MG63 (cell line): ENCODE data around the gene NUDCD3. TPM values are rescaled to one million over a fixed set of nuclear protein-coding genes. Genes with fewer than 3 reads are reported as not detected.
"Not testable (repeated sequence)": the region's sequence is repeated elsewhere in the genome, so short reads cannot be mapped to it uniquely, and the experiment has no call there.

ENCODE experiments used
- DNase-seq: peaks from one replicate; pipeline ENCODE4 v3.0.0-alpha.2; 2020
- H3K27me3 ChIP-seq: fragments of 250-450 bp; sonication (Bioruptor Pico); 2 replicates; pipeline ENCODE4 v1.5.1; 2020; ENCODE audit warnings: mild to moderate bottlenecking, moderate library complexity
- H3K36me3 ChIP-seq: fragments of 250-450 bp; sonication (Bioruptor Pico); 2 replicates; pipeline ENCODE4 v1.5.1; 2020; ENCODE audit warnings: mild to moderate bottlenecking, moderate library complexity
- H3K4me3 ChIP-seq: fragments of 250-450 bp; sonication (Bioruptor Pico); 2 replicates; pipeline ENCODE4 v1.5.1; 2020; ENCODE audit warnings: mild to moderate bottlenecking, moderate library complexity
- H3K9me3 ChIP-seq: fragments of 250-450 bp; sonication (Bioruptor Pico); 2 replicates; pipeline ENCODE4 v1.5.1; 2020; ENCODE audit warnings: mild to moderate bottlenecking, moderate library complexity
- total RNA-seq: library from RNA; depleted of rRNA; stranded (reverse); fragments of >200 nt; shearing (Covaris generic); gene quantifications from 2 replicates; pipeline ENCODE4 v1.2.3, GENCODE V29; 2014; ENCODE audit warnings: low replicate concordance

The NUDCD3 gene
- total RNA-seq, 1 experiment from 2014 or later = 23.1 TPM

GRCh38 chr7:44441079-44441478 lies 49.4 kb downstream of the NUDCD3 start:
- H3K4me3 ChIP-seq = no peak overlapping the region
- no peaks in the 10 kb centered on the region for H3K27me3 ChIP-seq
- H3K36me3 ChIP-seq = peaks cover 9% of the 10 kb centered on the region
- no peak for DNase-seq
- no peaks in the 10 kb centered on the region for H3K9me3 ChIP-seq

GRCh38 chr7:44440577-44441078 lies 49.8 kb downstream of the NUDCD3 start:
- H3K9me3 ChIP-seq = no peaks in the 10 kb centered on the region
- H3K36me3 ChIP-seq = peaks cover 7% of the 10 kb centered on the region
- H3K4me3 ChIP-seq = no peak overlapping the region
- DNase-seq = no peak
- H3K27me3 ChIP-seq = no peaks in the 10 kb centered on the region

- peaks cover 3% of the 10 kb centered on the region for H3K36me3 ChIP-seq
- H3K27me3 ChIP-seq = no peaks in the 10 kb centered on the region
These were observed 50.5 kb downstream of the NUDCD3 start for GRCh38 chr7:44439926-44440325.

GRCh38 chr7:44438816-44439215 lies 51.6 kb downstream of the NUDCD3 start:
- DNase-seq = no peak
- no peaks in the 10 kb centered on the region for H3K9me3 ChIP-seq
- no peaks in the 10 kb centered on the region for H3K27me3 ChIP-seq
- H3K4me3 ChIP-seq = no peak overlapping the region
- H3K36me3 ChIP-seq = peaks cover 8% of the 10 kb centered on the region

More at GRCh38 chr7:44439926-44440325, 50.5 kb downstream of the NUDCD3 start:
- Histone ChIP-seq H3K4me3 (no peak overlapping the region), H3K9me3 (no peaks in the 10 kb centered on the region)
- DNase-seq = no peak

GRCh38 chr7:44434201-44434600 lies 56.3 kb downstream of the NUDCD3 start:
- Histone ChIP-seq H3K27me3 (no peaks in the 10 kb centered on the region), H3K36me3 (peaks cover 16% of the 10 kb centered on the region), H3K9me3 (no peaks in the 10 kb centered on the region), H3K4me3 (no peak overlapping the region)
- DNase-seq = peak; percentile 4

GRCh38 chr7:44433255-44434022 lies 57.0 kb downstream of the NUDCD3 start:
- Histone ChIP-seq H3K27me3 (no peaks in the 10 kb centered on the region), H3K9me3 (no peaks in the 10 kb centered on the region), H3K4me3 (no peak overlapping the region), H3K36me3 (peaks cover 16% of the 10 kb centered on the region)
- DNase-seq = no peak

- Histone ChIP-seq H3K9me3 (no peaks in the 10 kb centered on the region), H3K4me3 (no peak overlapping the region), H3K27me3 (no peaks in the 10 kb centered on the region), H3K36me3 (peaks cover 20% of the 10 kb centered on the region)
- DNase-seq = no peak
These were observed 58.0 kb downstream of the NUDCD3 start for GRCh38 chr7:44432381-44432977.

GRCh38 chr7:44431091-44431608 lies 59.3 kb downstream of the NUDCD3 start:
- Histone ChIP-seq H3K4me3 (no peak overlapping the region), H3K36me3 (peaks cover 30% of the 10 kb centered on the region), H3K27me3 (no peaks in the 10 kb centered on the region), H3K9me3 (no peaks in the 10 kb centered on the region)
- DNase-seq = no peak

GRCh38 chr7:44430054-44430453 lies 60.4 kb downstream of the NUDCD3 start:
- H3K27me3 ChIP-seq = no peaks in the 10 kb centered on the region
- H3K9me3 ChIP-seq = no peaks in the 10 kb centered on the region
- no peak for DNase-seq
- peaks cover 37% of the 10 kb centered on the region for H3K36me3 ChIP-seq
- H3K4me3 ChIP-seq = no peak overlapping the region

- not testable (repeated sequence) for H3K4me3 ChIP-seq, H3K9me3 ChIP-seq, DNase-seq, H3K27me3 ChIP-seq
- H3K36me3 ChIP-seq = peaks cover 29% of the 10 kb centered on the region
These were observed 65.7 kb downstream of the NUDCD3 start for GRCh38 chr7:44424762-44425161.

- Histone ChIP-seq H3K36me3 (peaks cover 20% of the 10 kb centered on the region), H3K9me3 (peaks cover 1% of the 10 kb centered on the region; the same call in 1 of the 2 replicates), H3K27me3 (no peaks in the 10 kb centered on the region), H3K4me3 (no peak overlapping the region)
- DNase-seq = no peak
These were observed 73.5 kb downstream of the NUDCD3 start for GRCh38 chr7:44416941-44417340.

GRCh38 chr7:44415510-44415909 lies 74.9 kb downstream of the NUDCD3 start:
- no peak for DNase-seq

GRCh38 chr7:44415047-44415446 lies 75.4 kb downstream of the NUDCD3 start:
- DNase-seq = no peak
- H3K4me3 ChIP-seq = no peak overlapping the region

More at GRCh38 chr7:44415510-44415909, 74.9 kb downstream of the NUDCD3 start:
- Histone ChIP-seq H3K4me3 (no peak overlapping the region), H3K27me3 (no peaks in the 10 kb centered on the region), H3K9me3 (peaks cover 3% of the 10 kb centered on the region; the same call in 1 of the 2 replicates), H3K36me3 (peaks cover 28% of the 10 kb centered on the region)

GRCh38 chr7:44411306-44411705 lies 79.2 kb downstream of the NUDCD3 start:
- Histone ChIP-seq H3K27me3 (no peaks in the 10 kb centered on the region), H3K9me3 (peaks cover 3% of the 10 kb centered on the region; the same call in 1 of the 2 replicates), H3K36me3 (peaks cover 18% of the 10 kb centered on the region), H3K4me3 (no peak overlapping the region)
- no peak for DNase-seq

More at GRCh38 chr7:44415047-44415446, 75.4 kb downstream of the NUDCD3 start:
- H3K36me3 ChIP-seq = peaks cover 28% of the 10 kb centered on the region
- H3K9me3 ChIP-seq = peaks cover 3% of the 10 kb centered on the region; the same call in 1 of the 2 replicates
- H3K27me3 ChIP-seq = no peaks in the 10 kb centered on the region

- H3K27me3 ChIP-seq = no peaks in the 10 kb centered on the region
- peaks cover 3% of the 10 kb centered on the region; the same call in 1 of the 2 replicates for H3K9me3 ChIP-seq
- peaks cover 26% of the 10 kb centered on the region for H3K36me3 ChIP-seq
- no peak overlapping the region for H3K4me3 ChIP-seq
- DNase-seq = no peak
These were observed 81.9 kb downstream of the NUDCD3 start for GRCh38 chr7:44408596-44408995.

- Histone ChIP-seq H3K27me3 (no peaks in the 10 kb centered on the region), H3K36me3 (peaks cover 29% of the 10 kb centered on the region), H3K4me3 (no peak overlapping the region), H3K9me3 (no peaks in the 10 kb centered on the region)
- no peak for DNase-seq
These were observed 86.7 kb downstream of the NUDCD3 start for GRCh38 chr7:44403775-44404174.

GRCh38 chr7:44403176-44403759 lies 87.2 kb downstream of the NUDCD3 start:
- DNase-seq = no peak
- Histone ChIP-seq H3K27me3 (no peaks in the 10 kb centered on the region), H3K9me3 (no peaks in the 10 kb centered on the region), H3K36me3 (peaks cover 29% of the 10 kb centered on the region), H3K4me3 (no peak overlapping the region)
